GM12874 (cell line): ENCODE measurements around the gene ST6GAL1.

Experiments
- CTCF ChIP-seq: IDR thresholded peaks from 2 replicates; pipeline ENCODE4 v1.5.1; 2011; ENCODE audit warnings: low read depth, mild to moderate bottlenecking, control low read depth, low read length, moderate library complexity; ENCODE audit not compliant: insufficient read depth

Gene ST6GAL1

GRCh38 chr3:187084580-187084979, 154.3 kb downstream of the ST6GAL1 start:
- no peak for TF ChIP-seq CTCF

GRCh38 chr3:187085021-187085666, 154.8 kb downstream of the ST6GAL1 start:
- no peak for TF ChIP-seq CTCF

GRCh38 chr3:187085933-187086332, 155.6 kb downstream of the ST6GAL1 start:
- TF ChIP-seq CTCF = no peak

- TF ChIP-seq CTCF = no peak
Observed at GRCh38 chr3:187086831-187087230, 156.5 kb downstream of the ST6GAL1 start.

- no peak for TF ChIP-seq CTCF
Observed at GRCh38 chr3:187088701-187089100, 158.4 kb downstream of the ST6GAL1 start.

- TF ChIP-seq CTCF = no peak
Observed at GRCh38 chr3:187093320-187093719, 163.0 kb downstream of the ST6GAL1 start.

GRCh38 chr3:187098923-187099512, 168.7 kb downstream of the ST6GAL1 start:
- TF ChIP-seq CTCF = no peak
